Measurements from ENCODE around the gene OMD. TPM values are rescaled to one million over a fixed set of nuclear protein-coding genes. Genes with fewer than 3 reads are reported as not detected.
A peak's percentile ranks its signal among the peaks of the same experiment; 100 is the strongest.

OMD gene
- total and polyA plus RNA-seq, 4 donors = 1.4 to 133 (median 49.1) TPM

DNA sequence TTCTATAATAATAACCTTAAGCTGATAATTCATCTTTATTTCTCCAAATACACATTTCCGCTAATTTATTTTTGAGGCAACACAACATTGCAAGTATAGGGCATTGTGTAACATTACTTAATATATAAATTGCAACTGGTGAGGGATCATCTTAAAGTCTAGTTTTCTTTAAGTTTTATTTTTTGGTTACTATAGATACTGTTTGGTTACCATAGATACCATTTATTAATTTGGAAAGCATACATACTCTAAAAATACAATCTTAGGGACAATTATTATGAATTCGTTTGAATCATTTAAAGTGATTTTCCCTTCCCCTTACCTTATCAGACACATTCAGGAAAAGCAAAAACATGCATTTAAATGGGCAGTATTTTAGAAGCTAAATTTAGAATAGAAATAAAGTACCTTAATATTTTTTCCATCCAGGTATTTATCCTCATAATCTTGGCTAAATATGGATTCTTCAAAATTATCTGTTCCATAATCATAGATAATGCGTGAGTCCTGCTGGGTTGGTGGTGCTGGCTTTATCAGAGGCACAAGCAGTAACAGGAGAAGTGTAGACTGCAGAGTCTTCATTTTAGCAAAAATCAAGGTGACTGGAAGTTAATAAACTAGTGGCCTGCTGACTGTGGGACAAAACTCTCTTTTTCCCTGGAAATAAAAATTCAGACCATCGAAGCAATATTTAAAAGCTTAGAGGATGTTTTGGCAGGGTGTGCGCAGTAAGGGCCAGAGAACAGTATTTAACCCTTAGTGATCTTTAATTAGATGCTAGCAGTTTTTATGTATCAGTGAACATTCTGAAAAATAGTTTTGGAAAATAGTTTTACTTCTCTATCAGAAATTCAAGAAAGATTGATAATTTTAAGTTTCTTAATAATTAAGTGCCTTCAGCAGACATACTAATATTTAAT lies 21.2 kb downstream of the OMD start:
- 80% methylated on average over 1 of the region's 5 CpGs for WGBS (ENCODE audit: insufficient coverage)
- DNase-seq (ENCODE audit: low read depth in 4 of 6, low spot score in 6 of 6) = no peak

DNA sequence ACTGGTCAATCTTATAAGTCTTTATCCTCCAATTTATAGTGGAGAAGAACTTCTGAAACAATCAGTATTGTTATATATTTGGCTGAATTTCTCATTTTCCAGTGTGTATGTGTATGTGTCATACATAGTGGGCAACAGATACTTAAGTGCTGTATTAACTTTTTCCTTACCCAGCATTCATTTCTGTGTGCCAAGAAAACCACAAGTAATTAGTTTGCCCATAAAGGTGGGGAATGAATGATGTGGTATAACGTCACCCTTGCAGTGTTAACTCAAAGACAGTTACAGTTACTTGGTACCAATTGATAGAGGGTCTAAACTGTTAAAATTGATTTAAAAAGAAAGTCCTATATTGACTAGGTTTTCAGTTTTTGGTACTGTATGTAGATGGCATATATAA lies 21.9 kb downstream of the OMD start:
- WGBS (ENCODE audit: insufficient coverage) = no CpG with 5 or more reads among the region's 1 CpG
- DNase-seq (ENCODE audit: low read depth in 4 of 6, low spot score in 6 of 6) = no peak
- no peaks in the 10 kb centered on the region for H3K27me3 ChIP-seq (ENCODE audit: control insufficient read depth, insufficient read depth, low read length)
- H3K9me3 ChIP-seq (ENCODE audit: control insufficient read depth, insufficient read depth, low read length) = no peaks in the 10 kb centered on the region
- H3K36me3 ChIP-seq (ENCODE audit: control insufficient read depth, insufficient read depth, low read length) = no peaks in the 10 kb centered on the region
- peak overlapping the region; percentile 72 for H3K27ac ChIP-seq (ENCODE audit: low read depth, low read length)
- peak overlapping the region; percentile 45 for H3K4me3 ChIP-seq (ENCODE audit: low read depth, low read length)
- no peaks in the 10 kb centered on the region for H3K4me1 ChIP-seq (ENCODE audit: control insufficient read depth, insufficient read depth, low read length)

More for the DNA sequence above, 21.2 kb downstream of the OMD start:
- Histone ChIP-seq H3K36me3 (ENCODE audit: control insufficient read depth, insufficient read depth, low read length) (no peaks in the 10 kb centered on the region), H3K4me1 (ENCODE audit: control insufficient read depth, insufficient read depth, low read length) (no peaks in the 10 kb centered on the region), H3K4me3 (ENCODE audit: low read depth, low read length) (peak overlapping the region; percentile 45), H3K27ac (ENCODE audit: low read depth, low read length) (peak overlapping the region; percentile 72), H3K9me3 (ENCODE audit: control insufficient read depth, insufficient read depth, low read length) (no peaks in the 10 kb centered on the region), H3K27me3 (ENCODE audit: control insufficient read depth, insufficient read depth, low read length) (no peaks in the 10 kb centered on the region)

DNA sequence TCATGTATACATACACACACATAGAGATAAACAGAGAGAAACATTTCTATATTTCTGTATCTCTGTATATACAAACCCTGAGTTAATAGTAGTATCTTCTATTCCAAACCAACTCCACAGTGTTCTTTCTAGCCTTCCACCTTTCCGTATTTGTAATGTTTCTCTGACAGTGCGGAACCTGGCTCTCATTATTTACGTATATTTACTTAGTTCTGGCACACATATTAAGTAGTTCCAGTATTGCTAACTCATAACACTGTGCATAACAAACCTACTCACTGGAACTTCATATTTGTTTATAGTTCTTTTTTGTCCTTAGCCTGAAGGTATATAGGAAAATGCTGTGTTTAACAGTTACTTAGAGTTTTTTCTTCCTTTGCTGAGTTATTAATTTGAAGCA lies 26.4 kb downstream of the OMD start:
- H3K9me3 ChIP-seq (ENCODE audit: control insufficient read depth, insufficient read depth, low read length) = no peaks in the 10 kb centered on the region
- 100% methylated on average over 3 of the region's 3 CpGs for WGBS (ENCODE audit: insufficient coverage)
- H3K27me3 ChIP-seq (ENCODE audit: control insufficient read depth, insufficient read depth, low read length) = no peaks in the 10 kb centered on the region

DNA sequence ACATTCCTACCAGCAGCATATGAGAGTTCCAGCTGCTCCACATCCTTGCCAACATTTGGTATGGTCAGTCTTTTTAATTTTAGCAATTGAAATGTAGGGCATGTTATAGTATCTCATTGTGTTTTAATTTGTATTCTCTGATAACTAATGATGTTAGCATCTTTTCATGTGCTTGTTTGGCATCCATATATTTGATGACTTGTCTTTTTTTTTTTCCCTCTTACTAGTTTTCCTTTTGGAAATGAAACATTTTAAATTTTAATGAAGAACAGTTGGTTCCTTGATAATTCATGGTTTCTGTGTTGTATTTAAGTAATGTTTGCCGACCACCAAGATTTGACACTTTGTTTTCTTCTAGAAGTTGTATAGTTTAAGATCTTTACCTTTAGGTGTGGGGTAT lies 28.7 kb downstream of the OMD start:
- WGBS (ENCODE audit: insufficient coverage) = no CpG with 5 or more reads among the region's 1 CpG
- DNase-seq (ENCODE audit: low read depth in 4 of 6, low spot score in 6 of 6) = no peak
- Histone ChIP-seq H3K4me1 (ENCODE audit: control insufficient read depth, insufficient read depth, low read length) (no peaks in the 10 kb centered on the region), H3K27ac (ENCODE audit: low read depth, low read length) (no peak overlapping the region), H3K27me3 (ENCODE audit: control insufficient read depth, insufficient read depth, low read length) (no peaks in the 10 kb centered on the region), H3K36me3 (ENCODE audit: control insufficient read depth, insufficient read depth, low read length) (no peaks in the 10 kb centered on the region), H3K9me3 (ENCODE audit: control insufficient read depth, insufficient read depth, low read length) (no peaks in the 10 kb centered on the region), H3K4me3 (ENCODE audit: low read depth, low read length) (no peak overlapping the region)

More for the DNA sequence above, 26.4 kb downstream of the OMD start:
- no peaks in the 10 kb centered on the region for H3K36me3 ChIP-seq (ENCODE audit: control insufficient read depth, insufficient read depth, low read length)
- no peaks in the 10 kb centered on the region for H3K4me1 ChIP-seq (ENCODE audit: control insufficient read depth, insufficient read depth, low read length)
- H3K4me3 ChIP-seq (ENCODE audit: low read depth, low read length) = no peak overlapping the region
- no peak overlapping the region for H3K27ac ChIP-seq (ENCODE audit: low read depth, low read length)
- no peak for DNase-seq (ENCODE audit: low read depth in 4 of 6, low spot score in 6 of 6)

DNA sequence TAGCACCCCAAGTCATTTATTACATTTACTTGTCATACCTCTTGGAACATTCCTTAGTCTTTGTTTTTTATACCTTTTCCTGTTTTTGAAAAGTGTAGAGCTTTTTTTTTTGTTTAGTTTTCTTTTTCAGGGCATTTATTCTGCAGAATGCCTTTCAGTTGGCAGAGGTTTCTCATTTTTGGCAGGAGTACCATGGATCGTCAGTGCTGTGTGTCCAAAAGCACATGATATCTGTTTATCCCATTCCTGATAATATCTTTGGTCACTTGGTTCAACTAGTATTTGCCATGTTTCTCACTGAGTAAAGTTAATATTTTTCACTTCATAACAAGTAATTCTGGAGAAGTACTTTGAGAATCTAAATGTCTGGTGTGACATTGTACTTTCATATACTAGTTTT lies 30.6 kb downstream of the OMD start:
- no CpG with 5 or more reads among the region's 1 CpG for WGBS (ENCODE audit: insufficient coverage)
- H3K27ac ChIP-seq (ENCODE audit: low read depth, low read length) = no peak overlapping the region

DNA sequence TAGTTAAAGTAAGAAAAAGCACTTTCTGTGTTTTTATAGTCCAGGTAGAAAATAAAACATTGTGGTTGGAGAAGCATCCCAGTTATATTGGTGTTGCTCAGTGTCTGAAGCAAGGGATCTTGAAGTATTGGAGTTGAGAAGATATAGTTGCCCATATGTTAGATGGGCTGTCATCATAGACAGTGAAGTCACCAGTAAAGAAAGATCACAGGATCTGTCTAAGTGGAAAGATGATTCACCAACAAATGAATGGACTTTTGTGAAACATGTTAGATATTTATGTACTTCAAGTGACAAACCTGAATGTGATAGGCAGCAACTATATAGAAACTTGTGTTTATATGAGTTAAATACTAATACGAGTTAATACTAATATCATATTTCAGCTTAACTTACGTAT lies 31.6 kb downstream of the OMD start:
- H3K4me1 ChIP-seq (ENCODE audit: control insufficient read depth, insufficient read depth, low read length) = no peaks in the 10 kb centered on the region
- H3K36me3 ChIP-seq (ENCODE audit: control insufficient read depth, insufficient read depth, low read length) = no peaks in the 10 kb centered on the region
- WGBS (ENCODE audit: insufficient coverage) = no CpG with 5 or more reads among the region's 2 CpGs
- DNase-seq (ENCODE audit: low read depth in 4 of 6, low spot score in 6 of 6) = no peak
- no peaks in the 10 kb centered on the region for H3K9me3 ChIP-seq (ENCODE audit: control insufficient read depth, insufficient read depth, low read length)
- no peak overlapping the region for H3K4me3 ChIP-seq (ENCODE audit: low read depth, low read length)
- H3K27ac ChIP-seq (ENCODE audit: low read depth, low read length) = no peak overlapping the region
- H3K27me3 ChIP-seq (ENCODE audit: control insufficient read depth, insufficient read depth, low read length) = no peaks in the 10 kb centered on the region

More for the DNA sequence above, 30.6 kb downstream of the OMD start:
- no peaks in the 10 kb centered on the region for H3K36me3 ChIP-seq (ENCODE audit: control insufficient read depth, insufficient read depth, low read length)
- no peaks in the 10 kb centered on the region for H3K9me3 ChIP-seq (ENCODE audit: control insufficient read depth, insufficient read depth, low read length)
- H3K27me3 ChIP-seq (ENCODE audit: control insufficient read depth, insufficient read depth, low read length) = no peaks in the 10 kb centered on the region
- H3K4me1 ChIP-seq (ENCODE audit: control insufficient read depth, insufficient read depth, low read length) = no peaks in the 10 kb centered on the region
- no peak overlapping the region for H3K4me3 ChIP-seq (ENCODE audit: low read depth, low read length)
- no peak for DNase-seq (ENCODE audit: low read depth in 4 of 6, low spot score in 6 of 6)

DNA sequence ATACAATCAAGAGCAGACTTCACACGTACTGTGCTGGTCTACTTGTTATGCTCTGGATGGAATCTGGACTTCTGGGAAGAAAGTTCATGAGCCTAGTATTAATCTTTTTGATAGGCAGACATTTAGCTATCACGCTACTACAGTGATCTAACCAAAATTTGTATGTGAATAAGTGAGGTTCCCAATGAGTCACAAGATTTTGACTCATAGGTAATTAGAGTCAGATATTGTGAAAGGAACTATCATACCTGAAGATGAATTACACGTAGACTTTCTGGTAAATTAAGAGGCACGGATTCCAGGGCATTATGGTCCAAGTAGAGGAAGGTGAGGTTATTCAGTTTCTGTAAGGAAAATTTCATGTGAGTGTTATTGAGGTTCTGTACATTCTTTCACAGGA lies 38.3 kb downstream of the OMD start:
- no peak for DNase-seq (ENCODE audit: low read depth in 4 of 6, low spot score in 6 of 6)
- H3K27me3 ChIP-seq (ENCODE audit: control insufficient read depth, insufficient read depth, low read length) = no peaks in the 10 kb centered on the region
- H3K4me3 ChIP-seq (ENCODE audit: low read depth, low read length) = no peak overlapping the region
- no peaks in the 10 kb centered on the region for H3K4me1 ChIP-seq (ENCODE audit: control insufficient read depth, insufficient read depth, low read length)
- no CpG with 5 or more reads among the region's 4 CpGs for WGBS (ENCODE audit: insufficient coverage)
- no peak overlapping the region for H3K27ac ChIP-seq (ENCODE audit: low read depth, low read length)
- no peaks in the 10 kb centered on the region for H3K36me3 ChIP-seq (ENCODE audit: control insufficient read depth, insufficient read depth, low read length)
- H3K9me3 ChIP-seq (ENCODE audit: control insufficient read depth, insufficient read depth, low read length) = no peaks in the 10 kb centered on the region

DNA sequence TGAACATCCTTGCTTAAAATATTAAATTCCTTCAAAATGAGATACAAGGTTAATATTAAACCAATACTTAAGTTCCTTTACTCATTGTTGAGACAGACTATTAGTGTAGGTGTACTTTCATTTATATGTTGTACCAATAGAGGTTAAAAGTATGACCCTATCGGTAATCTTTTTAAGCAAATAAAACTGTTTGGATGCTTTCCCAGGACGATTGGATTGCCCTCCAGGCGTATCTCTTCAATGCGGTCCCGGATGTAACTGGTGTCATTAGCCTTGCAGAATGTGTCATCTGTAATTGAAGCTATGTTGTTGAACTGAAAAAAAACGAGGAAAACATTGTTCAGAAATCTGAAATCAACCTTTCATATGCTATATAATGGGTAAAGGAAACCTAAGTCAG lies 38.8 kb downstream of the OMD start:
- DNase-seq (ENCODE audit: low read depth in 4 of 6, low spot score in 6 of 6) = no peak
- no peaks in the 10 kb centered on the region for H3K36me3 ChIP-seq (ENCODE audit: control insufficient read depth, insufficient read depth, low read length)
- H3K27ac ChIP-seq (ENCODE audit: low read depth, low read length) = peak overlapping the region; percentile 33
- H3K4me1 ChIP-seq (ENCODE audit: control insufficient read depth, insufficient read depth, low read length) = no peaks in the 10 kb centered on the region
- H3K9me3 ChIP-seq (ENCODE audit: control insufficient read depth, insufficient read depth, low read length) = no peaks in the 10 kb centered on the region
- H3K4me3 ChIP-seq (ENCODE audit: low read depth, low read length) = no peak overlapping the region
- WGBS (ENCODE audit: insufficient coverage) = 92% methylated on average over 5 of the region's 6 CpGs
- no peaks in the 10 kb centered on the region for H3K27me3 ChIP-seq (ENCODE audit: control insufficient read depth, insufficient read depth, low read length)

DNA sequence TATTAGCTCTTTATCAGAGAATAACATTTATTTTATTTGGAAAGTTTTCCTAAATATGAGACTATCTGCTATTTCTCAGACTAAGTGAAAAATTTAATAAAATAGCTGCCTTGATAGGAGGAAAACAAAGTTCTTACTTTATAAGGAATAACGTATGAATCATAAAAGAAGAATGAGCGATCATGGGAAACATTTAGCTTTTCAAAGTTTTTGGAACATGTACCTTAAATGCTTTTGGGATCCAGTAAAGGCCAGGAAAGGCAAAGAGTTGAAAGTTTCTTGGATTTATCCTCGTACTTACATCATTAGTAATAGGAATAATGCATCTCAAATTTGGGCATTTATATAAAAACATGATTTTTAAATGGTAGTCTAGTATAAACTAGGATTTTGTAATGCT lies 39.3 kb downstream of the OMD start:
- Histone ChIP-seq H3K4me3 (ENCODE audit: low read depth, low read length) (no peak overlapping the region), H3K27me3 (ENCODE audit: control insufficient read depth, insufficient read depth, low read length) (no peaks in the 10 kb centered on the region), H3K9me3 (ENCODE audit: control insufficient read depth, insufficient read depth, low read length) (no peaks in the 10 kb centered on the region), H3K4me1 (ENCODE audit: control insufficient read depth, insufficient read depth, low read length) (no peaks in the 10 kb centered on the region), H3K27ac (ENCODE audit: low read depth, low read length) (peak overlapping the region; percentile 33), H3K36me3 (ENCODE audit: control insufficient read depth, insufficient read depth, low read length) (no peaks in the 10 kb centered on the region)
- DNase-seq (ENCODE audit: low read depth in 4 of 6, low spot score in 6 of 6) = no peak
- WGBS (ENCODE audit: insufficient coverage) = no CpG with 5 or more reads among the region's 3 CpGs

DNA sequence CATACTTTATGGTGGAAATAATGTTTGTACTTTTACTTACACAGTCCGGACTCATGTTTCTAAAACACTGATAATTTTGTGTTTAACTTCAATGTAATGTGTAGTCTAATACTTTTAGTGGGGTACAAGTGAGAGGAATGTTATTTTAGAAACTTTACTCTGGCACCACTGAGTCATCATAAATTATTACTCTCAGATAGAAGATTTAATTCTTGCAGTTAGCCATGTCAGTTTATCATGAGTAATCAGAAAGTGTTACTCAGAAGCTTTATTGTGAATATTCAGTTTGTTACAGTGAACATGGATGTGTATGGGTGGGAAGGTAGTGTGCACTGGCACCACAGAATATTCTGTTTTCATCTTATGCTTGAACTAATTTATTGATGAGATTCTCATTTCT lies 39.9 kb downstream of the OMD start:
- no peak for DNase-seq (ENCODE audit: low read depth in 4 of 6, low spot score in 6 of 6)
- WGBS (ENCODE audit: insufficient coverage) = no CpG with 5 or more reads among the region's 1 CpG
- no peaks in the 10 kb centered on the region for H3K9me3 ChIP-seq (ENCODE audit: control insufficient read depth, insufficient read depth, low read length)

More for the DNA sequence above, 39.9 kb downstream of the OMD start:
- H3K27ac ChIP-seq (ENCODE audit: low read depth, low read length) = no peak overlapping the region
- no peaks in the 10 kb centered on the region for H3K27me3 ChIP-seq (ENCODE audit: control insufficient read depth, insufficient read depth, low read length)
- no peaks in the 10 kb centered on the region for H3K36me3 ChIP-seq (ENCODE audit: control insufficient read depth, insufficient read depth, low read length)
- H3K4me3 ChIP-seq (ENCODE audit: low read depth, low read length) = no peak overlapping the region
- no peaks in the 10 kb centered on the region for H3K4me1 ChIP-seq (ENCODE audit: control insufficient read depth, insufficient read depth, low read length)
